ENCODE measurements around the gene RAN. TPM values are rescaled to one million over a fixed set of nuclear protein-coding genes. Genes with fewer than 3 reads are reported as not detected.

The RAN gene
- total and polyA plus RNA-seq, 9 of the 15 experiments (the other 6 are each of a cell fraction or from before 2014, with no cell fraction given), result 1,687 to 3,820 (median 2,300) TPM

DNA sequence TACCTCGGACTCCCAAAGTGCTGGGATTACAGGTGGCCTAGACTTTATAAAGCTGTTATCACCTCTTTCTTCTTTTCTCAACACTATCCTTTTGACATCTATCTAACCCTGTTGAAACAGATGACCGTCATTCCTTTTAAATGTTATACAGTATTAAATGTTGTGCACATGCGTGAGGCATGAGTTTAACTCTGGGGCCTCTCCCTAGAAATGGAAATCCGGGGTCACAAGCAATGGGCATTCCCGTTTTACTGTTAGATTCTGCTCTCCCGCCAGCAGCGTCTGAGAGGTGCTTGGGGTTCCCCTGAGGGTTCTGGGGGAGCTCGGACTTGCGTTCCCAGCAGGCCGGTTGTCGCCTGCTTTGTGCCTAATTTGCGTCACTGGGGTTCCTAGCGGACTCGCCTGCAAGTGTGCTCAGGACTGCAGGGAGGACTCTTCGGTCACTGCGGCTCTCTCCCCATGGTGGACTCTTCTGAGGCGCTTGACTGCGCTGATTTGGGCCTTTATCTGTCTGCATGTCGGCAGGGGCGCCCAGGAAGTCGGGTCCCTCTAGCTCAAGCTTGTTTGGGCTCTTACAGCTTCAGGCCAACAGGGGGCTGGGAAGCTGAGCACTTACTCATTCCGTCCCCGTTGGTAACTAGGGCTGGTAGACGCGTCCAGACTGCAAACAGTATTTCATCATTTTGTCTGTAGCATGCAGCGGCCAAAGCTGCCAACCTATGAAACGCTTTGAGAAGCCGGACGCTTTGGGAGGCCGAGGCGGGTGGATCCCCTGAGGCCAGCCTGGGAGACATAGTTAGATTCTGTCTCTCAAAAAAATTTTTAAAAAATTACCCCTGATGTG is 1.2 kb upstream of the RAN start (continued):
- TF ChIP-seq ZNF408 (CRISPR knock-in tag; IDR thresholded peaks at IDR 0.05; ENCODE audit: low read depth), result no peak
- TF ChIP-seq ZNF253 (CRISPR knock-in tag; conservative IDR thresholded peaks at IDR 0.05), result no peak
- TF ChIP-seq, protein P1, sequence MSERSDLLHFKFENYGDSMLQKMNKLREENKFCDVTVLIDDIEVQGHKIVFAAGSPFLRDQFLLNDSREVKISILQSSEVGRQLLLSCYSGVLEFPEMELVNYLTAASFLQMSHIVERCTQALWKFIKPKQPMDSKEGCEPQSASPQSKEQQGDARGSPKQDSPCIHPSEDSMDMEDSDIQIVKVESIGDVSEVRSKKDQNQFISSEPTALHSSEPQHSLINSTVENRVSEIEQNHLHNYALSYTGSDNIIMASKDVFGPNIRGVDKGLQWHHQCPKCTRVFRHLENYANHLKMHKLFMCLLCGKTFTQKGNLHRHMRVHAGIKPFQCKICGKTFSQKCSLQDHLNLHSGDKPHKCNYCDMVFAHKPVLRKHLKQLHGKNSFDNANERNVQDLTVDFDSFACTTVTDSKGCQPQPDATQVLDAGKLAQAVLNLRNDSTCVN (CRISPR knock-in tag; IDR thresholded peaks at IDR 0.05), result no peak
- TF ChIP-seq, protein P2, sequence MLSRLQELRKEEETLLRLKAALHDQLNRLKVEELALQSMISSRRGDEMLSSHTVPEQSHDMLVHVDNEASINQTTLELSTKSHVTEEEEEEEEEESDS (CRISPR knock-in tag; IDR thresholded peaks at IDR 0.05), result no peak
- TF ChIP-seq ETV1 (tag; conservative IDR thresholded peaks at IDR 0.05; ENCODE audit: low read depth), result no peak; the same call in none of the 2 replicates
- peak in 1 of 2 experiments; percentile 49; a peak in 1 of 4 replicates for TF ChIP-seq HDAC1 (IDR thresholded peaks at IDR 0.05)
- TF ChIP-seq YY1 (IDR thresholded peaks at IDR 0.05; ENCODE audit: borderline replicate concordance in 1 of 3, control insufficient read depth in 1 of 3, extremely low read depth in 1 of 3, insufficient read depth in 3 of 3, insufficient read length in 1 of 3, insufficient replicate concordance in 2 of 3, low read depth in 1 of 3, low read length in 2 of 3), result peak in 1 of 3 experiments; percentile 19
- peak; percentile 47; the same call in 1 of the 2 replicates for TF ChIP-seq ZSCAN32 (CRISPR knock-in tag; IDR thresholded peaks at IDR 0.05)
- TF ChIP-seq SAFB (IDR thresholded peaks at IDR 0.05; ENCODE audit: borderline replicate concordance, low read depth, low read length), result no peak
- no peak for TF ChIP-seq ZNF146 (CRISPR knock-in tag; IDR thresholded peaks at IDR 0.05; ENCODE audit: unreplicated experiment)
- no peak for TF ChIP-seq MTA1 (IDR thresholded peaks at IDR 0.05; ENCODE audit: borderline replicate concordance)
- no peak for TF ChIP-seq ZNF224 (CRISPR knock-in tag; IDR thresholded peaks at IDR 0.05)
- TF ChIP-seq MXI1 (IDR thresholded peaks at IDR 0.05; ENCODE audit: low read depth, low read length), result no peak
- peak in 1 of 2 experiments; percentile 54; a peak in 1 of 4 replicates for TF ChIP-seq TRIM24 (IDR thresholded peaks at IDR 0.05)
- no peak for TF ChIP-seq HOXB6 (CRISPR knock-in tag; IDR thresholded peaks at IDR 0.05; ENCODE audit: borderline replicate concordance)
- TF ChIP-seq PHF21A (IDR thresholded peaks at IDR 0.05; ENCODE audit: borderline replicate concordance, low read depth), result no peak
- no peak for TF ChIP-seq BRCA1 (IDR thresholded peaks at IDR 0.05)
- TF ChIP-seq BRCA1 (CRISPR knock-in tag; IDR thresholded peaks at IDR 0.05), result no peak
- TF ChIP-seq SIX5 (IDR thresholded peaks at IDR 0.05; ENCODE audit: borderline replicate concordance in 1 of 2, insufficient read depth in 1 of 2, low read depth in 1 of 2, low read length in 2 of 2), result no peak
- TF ChIP-seq ZNF263 (CRISPR knock-in tag; IDR thresholded peaks at IDR 0.05; ENCODE audit: borderline replicate concordance), result peak; percentile 64; the same call in 1 of the 2 replicates
- no peak for TF ChIP-seq ZBTB8A (IDR thresholded peaks at IDR 0.05; ENCODE audit: partially characterized antibody)
- TF ChIP-seq HIVEP1 (CRISPR knock-in tag; IDR thresholded peaks at IDR 0.05), result no peak
- TF ChIP-seq SLC30A9 (CRISPR knock-in tag; IDR thresholded peaks at IDR 0.05), result no peak
- TF ChIP-seq ZNF830 (CRISPR knock-in tag; IDR thresholded peaks at IDR 0.05), result no peak
- TF ChIP-seq, protein P3, sequence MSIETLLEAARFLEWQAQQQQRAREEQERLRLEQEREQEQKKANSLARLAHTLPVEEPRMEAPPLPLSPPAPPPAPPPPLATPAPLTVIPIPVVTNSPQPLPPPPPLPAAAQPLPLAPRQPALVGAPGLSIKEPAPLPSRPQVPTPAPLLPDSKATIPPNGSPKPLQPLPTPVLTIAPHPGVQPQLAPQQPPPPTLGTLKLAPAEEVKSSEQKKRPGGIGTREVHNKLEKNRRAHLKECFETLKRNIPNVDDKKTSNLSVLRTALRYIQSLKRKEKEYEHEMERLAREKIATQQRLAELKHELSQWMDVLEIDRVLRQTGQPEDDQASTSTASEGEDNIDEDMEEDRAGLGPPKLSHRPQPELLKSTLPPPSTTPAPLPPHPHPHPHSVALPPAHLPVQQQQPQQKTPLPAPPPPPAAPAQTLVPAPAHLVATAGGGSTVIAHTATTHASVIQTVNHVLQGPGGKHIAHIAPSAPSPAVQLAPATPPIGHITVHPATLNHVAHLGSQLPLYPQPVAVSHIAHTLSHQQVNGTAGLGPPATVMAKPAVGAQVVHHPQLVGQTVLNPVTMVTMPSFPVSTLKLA (conservative IDR thresholded peaks at IDR 0.05), result no peak; a peak in 1 of 4 replicates

All from K562 (cell line).